Skin of body (tissue), 2 donors: ENCODE data around the gene MDFIC2. TPM values are rescaled to one million over a fixed set of nuclear protein-coding genes. Genes with fewer than 3 reads are reported as not detected.
"Not testable (repeated sequence)": the region's sequence is repeated elsewhere in the genome, so short reads cannot be mapped to it uniquely, and the experiment has no call there.

ENCODE experiments used
- DNase-seq: peaks from one replicate; lab custom pipeline; 2025; lab: John Stamatoyannopoulos, UW
- total RNA-seq: library from RNA; depleted of rRNA; stranded (reverse); fragments of >200 nt; gene quantifications from one replicate; pipeline ENCODE4 v1.2.3, GENCODE V29; 2014

The MDFIC2 gene
- total RNA-seq, result not detected

DNA sequence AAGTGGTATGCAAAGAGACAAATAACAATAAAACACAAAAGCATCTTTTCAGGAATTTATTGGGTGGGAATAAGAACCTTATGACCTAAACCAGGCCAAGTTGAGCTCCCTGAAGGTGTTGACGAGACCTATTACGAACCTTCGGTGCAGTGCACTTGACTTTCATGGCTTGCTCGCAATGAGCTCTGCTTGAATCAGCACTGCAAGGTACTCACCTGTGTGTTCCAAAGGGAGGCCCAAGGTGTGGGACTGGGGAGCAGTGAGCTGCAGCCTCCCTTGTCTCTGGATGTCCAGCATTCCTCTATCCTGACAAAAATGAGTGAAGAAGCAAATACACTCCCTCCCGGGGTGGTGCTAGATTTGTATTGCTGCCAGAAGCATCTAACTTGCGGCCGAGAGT lies at the start of gene MDFIC2:
MDFIC2 (minus strand) TSS at position 303 of the 400 bp plus-strand sequence. CDS start 665 bp downstream, outside the sequence.
- DNase-seq, result no peak

DNA sequence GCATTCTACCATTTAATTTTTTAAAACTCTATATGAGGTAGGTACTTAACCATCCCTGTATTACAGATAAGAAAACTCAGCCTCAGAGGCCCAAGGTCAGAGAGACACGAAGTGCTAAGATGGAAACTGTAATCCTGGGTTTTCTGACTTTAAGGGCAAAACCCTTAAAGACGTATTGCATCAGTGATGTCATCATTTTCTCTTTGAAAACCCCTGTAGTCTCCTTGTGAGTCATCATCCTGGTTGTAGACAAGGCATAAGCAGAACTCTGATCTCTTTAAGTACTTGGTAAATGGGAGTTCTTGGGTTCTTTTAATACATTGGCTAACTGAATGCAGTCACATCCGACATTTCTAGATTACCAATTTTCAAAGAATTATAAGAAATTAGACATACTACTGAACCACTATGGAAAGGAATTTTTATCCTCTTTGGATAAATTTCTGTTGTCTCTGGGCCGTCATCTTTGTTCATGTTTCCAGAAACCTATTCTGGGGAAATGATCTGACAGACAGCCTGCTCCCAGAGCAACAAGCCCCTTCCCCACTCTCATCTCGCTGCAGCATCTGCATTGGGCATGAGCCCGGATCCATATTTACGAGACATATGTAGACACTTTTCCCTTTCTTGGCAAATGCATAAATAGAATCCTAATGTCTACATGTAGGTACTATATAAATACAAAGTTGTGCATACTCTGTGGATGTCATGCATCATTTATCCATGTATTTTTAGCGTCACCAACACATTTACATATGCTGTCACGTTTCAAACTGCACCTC lies 48.7 kb upstream of the MDFIC2 start:
- no peak for DNase-seq

DNA sequence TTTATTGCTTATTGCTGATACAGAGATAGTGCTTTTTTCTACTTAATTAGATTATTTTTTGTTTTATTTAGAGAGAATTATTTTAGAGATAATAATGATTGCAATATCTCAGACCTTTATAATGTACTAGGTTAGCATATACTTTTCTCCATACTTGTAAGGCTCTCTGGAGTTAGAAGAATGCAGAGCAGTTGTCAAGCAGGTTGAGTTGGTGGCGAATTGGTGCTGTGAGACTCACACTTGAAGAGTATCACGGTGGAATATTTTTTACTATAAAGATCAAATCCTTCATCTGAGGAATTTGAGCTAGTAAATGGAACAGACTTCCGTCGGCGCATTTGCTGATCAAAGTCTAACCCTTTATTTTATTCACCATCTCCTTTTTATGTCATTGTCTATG lies 47.3 kb upstream of the MDFIC2 start:
- DNase-seq, result no peak

DNA sequence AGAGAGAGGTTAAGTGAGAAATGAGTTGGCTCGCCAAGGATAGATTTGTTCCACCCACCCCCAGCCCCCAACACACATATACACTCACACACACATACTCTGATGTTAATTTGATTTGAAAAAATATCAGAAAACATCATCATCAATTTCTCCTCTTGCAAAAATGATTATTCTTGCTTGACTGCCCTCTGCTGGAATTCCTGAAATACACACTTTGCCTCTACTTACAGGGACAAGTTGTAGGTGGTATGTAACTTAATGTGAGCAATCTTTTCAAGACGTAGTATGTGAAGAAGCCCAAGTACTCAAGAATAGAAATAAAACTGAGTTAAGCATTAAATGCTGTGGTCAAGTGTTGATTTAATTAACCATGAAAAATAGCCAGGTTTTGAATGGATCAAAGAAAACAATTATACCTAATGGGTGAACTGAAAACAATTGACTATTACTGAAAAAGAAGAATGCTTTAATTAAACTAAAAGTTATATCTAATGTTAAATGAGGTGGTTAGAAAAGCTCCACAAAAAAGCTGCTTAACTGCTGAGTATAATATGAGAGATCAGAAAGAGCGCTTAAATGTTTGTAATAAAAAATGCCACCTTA lies 46.6 kb upstream of the MDFIC2 start:
- peak; percentile 18 for DNase-seq

DNA sequence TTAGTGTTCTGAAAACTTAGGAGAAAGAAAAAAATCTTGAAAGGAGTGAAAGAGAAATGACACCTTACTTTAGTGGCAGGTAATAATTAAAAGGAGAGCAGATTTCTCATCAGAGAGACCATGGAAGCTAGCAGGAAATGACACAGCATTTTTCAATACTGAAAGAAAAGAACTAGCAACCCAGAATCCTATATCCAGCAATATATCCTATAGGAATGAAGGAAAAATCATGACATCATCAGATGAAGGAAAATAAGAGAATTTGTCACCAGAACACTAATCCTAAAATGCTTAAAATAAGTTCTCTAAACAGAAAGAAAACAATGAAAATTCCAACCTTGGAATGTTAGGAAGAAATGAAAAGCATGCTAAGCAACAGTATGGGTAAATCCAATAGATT lies 39.8 kb upstream of the MDFIC2 start:
- DNase-seq, result no peak

DNA sequence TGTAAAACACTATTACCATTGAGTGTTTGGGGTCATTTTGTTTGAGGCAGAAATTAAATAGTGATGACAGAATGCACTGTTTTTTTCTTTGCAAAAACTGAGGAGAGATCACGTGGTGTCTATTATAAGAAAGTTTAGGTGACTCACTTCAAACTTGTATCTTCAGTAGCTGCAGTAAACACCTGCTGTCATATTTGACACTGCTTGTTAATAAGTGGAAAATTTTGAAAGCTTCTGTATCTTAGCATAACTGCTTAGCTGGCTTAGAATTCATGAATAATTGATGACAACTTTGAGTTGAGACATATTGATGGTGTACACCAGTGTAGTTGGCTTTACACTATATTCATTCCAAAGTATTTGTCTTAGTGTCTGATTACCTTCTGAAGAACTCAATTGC lies 29.7 kb upstream of the MDFIC2 start:
- DNase-seq, result no peak

DNA sequence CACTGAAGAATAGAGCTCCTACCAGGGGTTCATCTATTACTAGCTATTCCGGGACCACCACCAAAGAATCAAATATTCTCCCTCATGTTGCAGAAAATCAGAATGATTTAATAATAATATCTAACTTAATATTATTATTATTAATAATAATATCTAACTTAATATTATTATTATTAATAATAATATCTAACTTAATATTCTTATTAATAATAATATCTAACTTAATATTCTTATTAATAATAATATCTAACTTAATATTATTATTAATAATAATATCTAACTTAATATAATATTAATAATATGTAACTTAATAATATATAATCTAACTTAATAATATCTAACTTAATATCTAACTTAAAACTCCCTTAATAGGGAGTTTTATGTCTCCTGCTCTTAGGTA lies 24.4 kb upstream of the MDFIC2 start:
- DNase-seq, result not testable (repeated sequence)

DNA sequence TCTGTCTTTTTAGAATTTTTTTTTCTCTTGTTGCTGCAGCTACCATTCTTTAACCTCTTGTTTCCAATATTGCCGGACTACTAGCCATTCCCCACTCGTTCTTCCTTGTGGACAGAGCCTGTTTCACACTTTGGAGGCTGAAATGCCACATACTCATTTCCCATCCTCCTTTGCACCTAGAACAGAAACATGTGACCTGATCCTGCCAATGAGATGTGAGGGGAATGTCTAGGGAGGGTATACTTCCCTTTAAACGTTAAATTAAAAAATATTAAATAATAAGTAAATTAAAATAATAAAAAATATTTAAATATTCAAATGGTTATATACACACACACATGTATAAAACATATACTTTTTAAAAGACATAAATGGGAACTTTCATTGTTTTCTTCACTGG lies 20.6 kb upstream of the MDFIC2 start:
- no peak for DNase-seq

DNA sequence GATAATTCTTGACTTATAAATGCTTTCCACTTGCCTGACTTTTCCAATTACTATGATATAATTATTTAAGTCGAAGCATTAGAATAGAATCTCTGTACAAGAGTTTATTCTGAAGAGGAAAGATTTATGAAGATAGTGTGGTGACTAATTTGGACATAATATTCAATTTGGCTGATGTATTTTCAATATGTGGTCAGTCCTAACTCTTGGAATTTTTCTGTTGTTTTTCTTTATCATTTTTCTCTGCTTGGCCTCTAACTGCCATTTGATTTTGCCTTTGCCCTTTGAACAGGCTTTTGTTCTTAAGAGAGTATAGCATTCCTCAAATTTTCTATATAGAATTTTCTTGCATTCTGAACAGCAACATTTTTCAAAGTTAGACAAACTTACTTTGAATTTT lies 2.6 kb upstream of the MDFIC2 start:
- DNase-seq, result no peak

DNA sequence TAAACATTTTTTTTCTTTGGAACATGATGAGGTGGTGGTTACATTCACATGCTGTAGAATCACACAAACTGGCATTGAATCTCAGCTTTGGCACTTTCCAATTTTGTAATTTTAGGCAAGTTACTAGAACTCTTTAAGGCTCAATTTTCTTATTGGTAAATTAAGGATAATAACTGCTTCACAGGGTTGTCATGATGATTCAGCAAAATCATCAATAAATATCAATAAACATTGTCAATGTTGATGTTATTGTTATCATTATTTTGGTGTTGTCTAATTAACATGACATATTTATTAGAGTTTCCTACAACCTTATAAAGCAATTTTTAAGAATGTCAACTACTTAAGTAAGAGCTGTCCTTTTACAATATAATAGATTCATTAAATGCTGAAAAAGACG lies 1.6 kb downstream of the MDFIC2 start:
- no peak for DNase-seq

DNA sequence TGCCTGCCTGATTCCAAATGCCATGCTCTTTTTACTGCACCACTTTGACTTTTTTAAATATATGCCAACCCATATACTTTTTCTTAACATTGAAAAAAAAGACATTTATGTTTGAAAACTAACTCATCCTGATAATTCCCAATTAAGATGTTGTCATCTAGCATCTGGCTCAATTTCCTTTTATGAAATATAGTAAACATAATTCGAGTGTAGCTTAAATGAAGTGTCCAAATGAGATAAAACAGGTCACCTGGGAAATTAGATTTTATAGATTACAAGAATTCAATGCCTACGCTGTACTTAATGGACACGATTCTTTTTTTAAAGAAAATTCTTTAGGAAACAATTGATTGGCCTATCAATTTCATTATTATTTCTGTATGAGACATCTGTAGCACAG lies 2.8 kb downstream of the MDFIC2 start:
- no peak for DNase-seq

DNA sequence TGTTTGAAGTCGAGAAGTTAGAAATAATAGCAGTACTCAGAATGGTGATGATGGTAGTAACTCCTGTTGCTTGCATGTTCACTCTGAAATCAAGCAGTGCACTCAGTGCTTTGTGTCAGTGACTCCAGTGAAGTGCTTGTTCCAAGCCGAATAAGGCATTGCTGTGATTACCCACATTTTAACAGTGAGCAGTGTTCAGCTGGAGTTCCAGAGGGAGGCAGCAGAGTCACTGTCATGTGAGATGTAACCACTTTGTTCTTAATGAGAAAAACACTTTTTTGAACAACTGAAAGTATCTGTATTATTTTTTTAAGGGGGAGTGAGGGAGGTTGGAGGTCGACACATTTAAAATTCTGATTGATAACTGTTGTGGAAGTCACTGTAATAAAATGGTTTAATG lies 3.7 kb downstream of the MDFIC2 start:
- DNase-seq, result no peak

DNA sequence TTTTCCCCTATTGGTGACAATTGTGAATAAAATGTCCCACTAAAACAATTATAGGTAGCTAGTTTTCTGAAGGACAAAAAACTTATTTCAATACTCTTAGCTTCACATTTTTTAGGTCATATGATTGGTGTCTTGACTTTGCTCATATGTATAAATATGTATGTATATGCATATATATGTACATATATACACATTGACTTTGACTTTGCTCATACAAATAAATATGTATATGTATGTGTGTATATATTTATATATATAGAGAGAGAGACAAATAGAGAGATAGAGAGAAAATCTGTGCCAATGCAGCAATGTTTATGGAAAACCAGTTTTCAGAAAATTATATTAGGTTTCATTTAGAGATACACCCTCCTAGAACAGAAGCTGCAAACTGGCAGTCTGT lies 5.7 kb downstream of the MDFIC2 start:
- no peak for DNase-seq

DNA sequence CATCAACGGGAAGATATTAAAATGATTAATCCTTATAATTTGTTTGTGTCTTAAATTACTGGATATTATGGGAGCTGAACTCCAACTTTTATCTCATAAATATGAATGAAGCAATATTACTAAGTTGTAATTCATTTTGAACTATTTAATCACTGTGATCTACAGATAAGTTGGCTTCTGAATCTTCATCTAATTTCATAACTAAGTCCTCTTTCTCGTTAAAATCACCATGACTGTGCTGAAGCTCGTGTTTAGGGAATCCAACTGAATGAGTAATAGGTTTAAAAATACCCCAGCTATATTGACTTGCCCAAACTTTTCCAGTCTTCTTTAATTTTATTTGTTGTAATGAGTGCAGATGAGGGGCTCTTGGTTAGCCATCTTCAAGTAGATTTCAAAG lies 14.1 kb downstream of the MDFIC2 start:
- no peak for DNase-seq

DNA sequence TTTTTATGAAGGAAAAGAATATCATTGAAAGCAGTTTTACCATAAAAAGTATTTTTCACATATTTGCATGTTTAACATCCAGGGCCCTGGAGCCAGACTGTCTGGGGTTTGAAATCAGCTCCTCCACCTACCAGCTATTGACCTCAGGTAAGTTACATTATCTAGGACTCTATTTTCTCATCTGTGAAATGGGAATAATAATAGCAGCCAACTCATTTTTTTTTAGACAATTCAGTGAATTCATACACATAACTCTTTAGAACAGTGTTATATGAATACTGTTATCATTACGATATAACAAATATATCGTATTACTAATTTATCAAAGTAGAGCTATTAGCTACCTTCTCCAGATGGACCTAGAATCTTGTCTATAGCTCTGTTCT lies 21.3 kb downstream of the MDFIC2 start:
- DNase-seq, result no peak

DNA sequence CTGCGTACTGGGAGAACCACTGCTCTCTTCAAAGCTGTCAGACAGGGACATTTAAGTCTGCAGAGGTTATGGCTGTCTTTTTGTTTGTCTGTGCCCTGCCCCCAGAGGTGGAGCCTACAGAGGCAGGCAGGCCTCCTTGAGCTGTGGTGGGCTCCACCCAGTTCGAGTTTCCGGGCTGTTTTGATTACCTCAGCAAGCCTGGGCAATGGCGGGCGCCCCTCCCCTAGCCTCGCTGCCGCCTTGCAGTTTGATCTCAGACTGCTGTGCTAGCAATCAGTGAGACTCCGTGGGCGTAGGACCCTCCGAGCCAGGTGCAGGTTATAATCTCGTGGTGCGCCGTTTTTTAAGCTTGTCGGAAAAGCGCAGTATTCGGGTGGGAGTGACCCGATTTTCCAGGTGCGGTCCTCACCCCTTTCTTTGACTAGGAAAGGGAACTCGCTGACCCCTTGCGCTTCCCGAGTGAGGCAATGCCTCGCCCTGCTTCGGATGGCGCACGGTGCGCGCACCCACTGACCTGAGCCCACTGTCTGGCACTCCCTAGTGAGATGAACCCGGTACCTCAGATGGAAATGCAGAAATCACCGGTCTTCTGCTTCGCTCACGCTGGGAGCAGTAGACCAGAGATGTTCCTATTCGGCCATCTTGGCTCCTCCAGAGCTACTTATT lies 21.9 kb downstream of the MDFIC2 start:
- DNase-seq, result not testable (repeated sequence)

DNA sequence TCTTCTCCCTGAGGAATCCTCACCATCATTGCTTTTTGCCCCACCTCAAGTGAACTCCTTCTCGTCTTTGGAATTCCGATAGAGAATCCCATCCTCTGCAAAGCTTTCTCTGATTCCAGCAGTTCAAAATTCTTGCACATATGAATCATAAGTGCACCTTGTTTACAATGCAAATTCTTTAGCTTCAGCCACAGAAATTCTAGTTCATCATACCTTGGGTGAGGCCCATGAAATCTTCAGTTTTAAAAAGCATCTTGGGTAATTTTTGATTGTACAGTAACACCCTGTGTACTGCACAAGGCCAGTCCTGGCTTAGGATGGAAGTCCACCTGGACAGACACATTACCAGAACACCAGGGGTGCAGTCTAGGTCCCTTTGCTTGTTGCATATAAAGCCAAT lies 30.8 kb downstream of the MDFIC2 start:
- DNase-seq, result no peak

DNA sequence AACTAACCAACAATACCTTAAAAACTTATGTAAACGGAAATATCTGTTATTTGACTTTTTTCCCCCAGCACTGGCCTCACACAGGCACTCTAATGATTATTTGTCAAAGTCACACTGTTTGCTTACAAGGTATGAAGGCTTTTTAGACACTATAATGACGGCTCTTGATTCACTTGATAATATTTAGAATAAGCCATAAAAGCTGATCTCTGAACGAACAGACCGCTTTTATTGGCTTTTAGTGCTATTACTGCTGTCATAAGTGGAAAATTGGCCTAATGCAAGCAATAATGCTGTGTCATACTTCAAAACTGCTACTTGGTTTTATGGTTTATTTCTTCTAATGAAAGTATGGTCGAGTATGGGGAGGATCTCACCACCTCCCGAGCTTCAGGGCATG lies 35.1 kb downstream of the MDFIC2 start:
- DNase-seq, result no peak

DNA sequence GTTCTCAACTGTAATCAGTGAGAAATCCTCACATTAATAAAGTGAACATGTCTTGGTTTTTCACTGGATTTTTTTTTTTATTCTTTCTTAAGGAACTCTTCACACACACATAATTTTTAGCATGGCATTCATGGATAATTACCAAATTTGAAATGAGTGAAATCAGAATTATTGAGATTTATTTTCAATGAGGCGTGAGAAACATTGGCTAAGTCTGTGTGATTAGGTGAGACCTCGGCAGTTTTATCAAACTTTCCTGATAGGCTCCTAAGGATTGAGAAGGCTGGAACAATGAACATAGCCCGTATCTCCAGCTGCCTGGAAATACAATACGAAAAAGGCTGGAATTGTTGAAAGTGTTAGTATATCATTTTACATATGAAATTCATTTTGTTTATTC lies 35.5 kb downstream of the MDFIC2 start:
- no peak for DNase-seq

DNA sequence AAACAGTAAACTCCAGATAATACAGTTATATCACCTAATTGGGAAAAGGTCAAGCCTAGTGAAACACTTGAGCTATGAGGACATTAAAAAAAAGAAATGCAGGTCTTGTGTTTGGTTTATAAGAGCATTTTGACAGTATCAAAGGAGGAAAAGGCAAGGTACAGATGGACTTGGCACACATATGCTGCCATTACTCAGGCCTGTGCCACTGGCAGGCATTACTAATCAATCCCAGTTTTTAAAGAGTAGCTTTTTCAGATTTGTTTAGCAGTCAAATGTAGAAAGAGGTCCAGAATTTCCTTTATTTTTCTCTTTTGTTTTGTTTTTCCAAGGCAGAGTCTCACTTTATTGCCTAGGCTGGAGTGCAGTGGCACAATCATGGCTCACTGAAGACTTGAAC lies 38.9 kb downstream of the MDFIC2 start:
- DNase-seq, result no peak

DNA sequence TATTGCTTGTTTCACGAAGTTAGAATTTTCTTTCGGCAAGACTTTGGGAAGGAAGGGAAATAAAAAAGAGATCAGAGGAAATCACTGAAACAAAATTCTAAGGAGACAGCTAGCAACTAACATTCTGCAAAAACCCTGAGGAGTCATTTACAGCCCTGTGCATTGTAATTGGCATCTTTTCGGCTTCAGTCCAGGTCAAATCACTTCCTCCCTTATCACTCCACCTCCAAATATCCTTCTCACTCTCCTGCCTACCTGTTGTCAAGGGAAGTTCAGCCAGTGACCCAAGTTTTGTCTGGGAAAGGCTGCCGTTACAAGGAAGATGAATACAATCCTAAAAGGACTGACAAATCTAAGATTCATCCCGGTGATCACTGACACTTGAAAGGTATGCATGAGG lies 39.6 kb downstream of the MDFIC2 start:
- no peak for DNase-seq

DNA sequence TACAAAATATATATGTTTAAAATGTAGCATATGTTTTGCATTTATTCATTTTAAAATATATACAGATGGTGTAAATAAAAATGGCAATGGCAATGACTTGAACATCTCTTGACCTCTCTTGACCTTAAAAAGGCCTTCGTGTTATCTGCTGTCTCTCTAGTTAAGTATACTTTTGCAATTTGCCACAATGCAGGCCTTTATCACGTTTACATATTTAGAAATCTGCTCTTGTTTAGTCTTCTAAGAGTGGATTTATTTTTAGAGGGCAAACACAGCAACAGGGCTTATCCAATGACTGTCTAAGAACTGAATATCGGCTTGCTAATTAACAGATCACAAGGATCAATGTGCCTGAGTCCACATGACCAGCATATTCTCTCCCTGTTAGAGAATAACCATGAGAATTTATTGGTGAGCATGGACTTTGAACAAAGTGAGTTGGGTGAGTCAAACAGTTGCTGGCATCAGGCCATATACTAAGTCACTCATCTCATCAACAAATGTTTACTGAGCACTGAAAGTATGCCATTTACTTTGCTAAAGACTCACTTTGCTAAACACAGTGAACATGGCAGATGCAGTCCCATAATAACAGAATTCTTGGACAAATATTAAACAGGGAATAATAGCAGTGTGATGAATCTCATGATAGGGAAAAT lies 48.2 kb downstream of the MDFIC2 start:
- no peak for DNase-seq
